Forelimb muscle (tissue), 1 donor: ENCODE measurements around the gene CACNA2D2. TPM values are rescaled to one million over a fixed set of nuclear protein-coding genes. Genes with fewer than 3 reads are reported as not detected.
A peak's percentile ranks its signal among the peaks of the same experiment; 100 is the strongest.

Experiments
- DNase-seq: peaks from one replicate; pipeline ENCODE4 v3.0.0-alpha.2; 2013; ENCODE audit warnings: low read depth
- polyA plus RNA-seq: library from polyadenylated mRNA; unstranded; fragments of 120-200 nt; gene quantifications from one replicate; pipeline ENCODE4 v1.2.1, GENCODE V29; 2013; ENCODE audit not compliant: insufficient read length

Gene CACNA2D2
- polyA plus RNA-seq, result 4.3 TPM

GRCh38 chr3:50503504-50504342 is at the start of gene CACNA2D2:
Gene CACNA2D2 (minus strand): TSS chr3:50503634. CDS start chr3:50503423, 211 bp downstream.
- DNase-seq, result no peak

GRCh38 chr3:50552598-50552997 is 49.2 kb upstream of the CACNA2D2 start:
- no peak for DNase-seq

- no peak for DNase-seq
These were observed 48.4 kb upstream of the CACNA2D2 start for GRCh38 chr3:50551681-50552435.

- no peak for DNase-seq
These were observed 47.7 kb upstream of the CACNA2D2 start for GRCh38 chr3:50551054-50551659.

GRCh38 chr3:50550079-50550736 is 46.8 kb upstream of the CACNA2D2 start:
- DNase-seq, result no peak

GRCh38 chr3:50549226-50549625 is 45.8 kb upstream of the CACNA2D2 start:
- no peak for DNase-seq

GRCh38 chr3:50545781-50546180 is 42.3 kb upstream of the CACNA2D2 start:
- DNase-seq, result no peak

GRCh38 chr3:50542177-50543034 is 39.0 kb upstream of the CACNA2D2 start:
- peak; percentile 43 for DNase-seq

- no peak for DNase-seq
These were observed 36.2 kb upstream of the CACNA2D2 start for GRCh38 chr3:50539356-50540286.

- no peak for DNase-seq
These were observed 34.1 kb upstream of the CACNA2D2 start for GRCh38 chr3:50537421-50538129.

- DNase-seq, result no peak
These were observed 33.2 kb upstream of the CACNA2D2 start for GRCh38 chr3:50536471-50537180.

- no peak for DNase-seq
These were observed 31.4 kb upstream of the CACNA2D2 start for GRCh38 chr3:50534681-50535330.

GRCh38 chr3:50533807-50534461 is 30.5 kb upstream of the CACNA2D2 start:
- no peak for DNase-seq

GRCh38 chr3:50533316-50533715 is 29.9 kb upstream of the CACNA2D2 start:
- no peak for DNase-seq

GRCh38 chr3:50532062-50532705 is 28.8 kb upstream of the CACNA2D2 start:
- DNase-seq, result no peak

GRCh38 chr3:50531201-50531600 is 27.8 kb upstream of the CACNA2D2 start:
- DNase-seq, result no peak
